Liver (tissue), 9 donors: ENCODE data around the gene ALOX15. TPM values are rescaled to one million over a fixed set of nuclear protein-coding genes. Genes with fewer than 3 reads are reported as not detected.

Experiments
- DNase-seq: peaks from one replicate; pipeline ENCODE4 v3.0.0-alpha.2; 2017; ENCODE audit warnings: low spot score
- H3K27ac ChIP-seq, 2 donors: one replicate each; pipeline ENCODE4 v1.7.0; 2013; ENCODE audit warnings: inconsistent platforms in 2 of 2, low read length in 2 of 2, control low read depth in 1 of 2, low read depth in 1 of 2, mild to moderate bottlenecking in 1 of 2
- H3K27me3 ChIP-seq, 4 donors: one replicate each; pipeline versions ENCODE4 v1.6.1 to v1.7.0; 2013; ENCODE audit warnings: low read length in 3 of 4, inconsistent platforms in 1 of 4, mild to moderate bottlenecking in 1 of 4, moderate library complexity in 1 of 4; ENCODE audit not compliant: control insufficient read depth in 4 of 4, insufficient read depth in 4 of 4
- H3K36me3 ChIP-seq, 4 donors: one replicate each; pipeline versions ENCODE4 v1.6.1 to v1.7.0; 2013; ENCODE audit warnings: low read length in 3 of 4, mild to moderate bottlenecking in 3 of 4, low read depth in 1 of 4, moderate library complexity in 1 of 4; ENCODE audit not compliant: control insufficient read depth in 4 of 4, insufficient read depth in 3 of 4
- H3K4me1 ChIP-seq, 4 donors: one replicate each; pipeline versions ENCODE4 v1.6.1 to v1.7.0; 2013; ENCODE audit warnings: low read length in 3 of 4, mild to moderate bottlenecking in 3 of 4, moderate library complexity in 1 of 4; ENCODE audit not compliant: control insufficient read depth in 4 of 4, insufficient read depth in 4 of 4
- H3K4me3 ChIP-seq, 3 donors: one replicate each; pipeline versions ENCODE4 v1.6.1 to v1.7.0; 2013; ENCODE audit warnings: low read length in 3 of 3, control low read depth in 1 of 3, low read depth in 1 of 3, mild to moderate bottlenecking in 1 of 3
- H3K9ac ChIP-seq, 2 donors: one replicate each; pipeline ENCODE4 v1.7.0; 2013; ENCODE audit warnings: low read length in 2 of 2, mild to moderate bottlenecking in 2 of 2, moderate library complexity in 2 of 2, control low read depth in 1 of 2, low read depth in 1 of 2
- H3K9me3 ChIP-seq, 4 donors: one replicate each; pipeline versions ENCODE4 v1.6.1 to v1.7.0; 2013; ENCODE audit warnings: low read length in 3 of 4; ENCODE audit not compliant: control insufficient read depth in 4 of 4
- ATF3 ChIP-seq: IDR thresholded peaks from 2 replicates; pipeline ENCODE4 v1.6.1; 2016; ENCODE audit warnings: antibody characterized with exemption
- EGR1 ChIP-seq, 2 donors: IDR thresholded peaks; 2 replicates each; pipeline ENCODE4 v1.6.1; 2016 to 2018; ENCODE audit warnings: antibody characterized with exemption in 2 of 2, low read depth in 2 of 2
- FOXA1 ChIP-seq: IDR thresholded peaks from 2 replicates; pipeline ENCODE4 v1.6.1; 2016; ENCODE audit warnings: antibody characterized with exemption
- FOXA2 ChIP-seq: IDR thresholded peaks from 2 replicates; pipeline ENCODE4 v1.6.1; 2016; ENCODE audit warnings: antibody characterized with exemption
- GABPA ChIP-seq, 2 donors: IDR thresholded peaks in 1 of 2; conservative IDR thresholded peaks in 1 of 2; 2 replicates each; pipeline ENCODE4 v1.6.1; 2016; ENCODE audit warnings: antibody characterized with exemption in 2 of 2, mild to moderate bottlenecking in 1 of 2, moderate library complexity in 1 of 2
- HNF4A ChIP-seq, 2 donors: conservative IDR thresholded peaks; 2 replicates each; pipeline ENCODE4 v1.6.1; 2016; ENCODE audit warnings: antibody characterized with exemption in 2 of 2, mild to moderate bottlenecking in 2 of 2
- HNF4G ChIP-seq: IDR thresholded peaks from 2 replicates; pipeline ENCODE4 v1.6.1; 2016; ENCODE audit warnings: antibody characterized with exemption
- JUND ChIP-seq, 2 donors: IDR thresholded peaks; 2 replicates each; pipeline ENCODE4 v1.6.1; 2016; ENCODE audit warnings: antibody characterized with exemption in 2 of 2
- NR2F2 ChIP-seq: IDR thresholded peaks from 2 replicates; pipeline ENCODE4 v1.6.1; 2016; ENCODE audit warnings: antibody characterized with exemption
- RAD21 ChIP-seq, 2 donors: IDR thresholded peaks; 2 replicates each; pipeline ENCODE4 v1.6.1; 2016; ENCODE audit warnings: antibody characterized with exemption in 2 of 2, mild to moderate bottlenecking in 2 of 2
- RXRA ChIP-seq, 2 donors: IDR thresholded peaks; 2 replicates each; pipeline ENCODE4 v1.6.1; 2017 to 2018; ENCODE audit warnings: antibody characterized with exemption in 2 of 2, mild to moderate bottlenecking in 1 of 2
- SP1 ChIP-seq: IDR thresholded peaks from 2 replicates; pipeline ENCODE4 v1.6.1; 2018; ENCODE audit warnings: antibody characterized with exemption, mild to moderate bottlenecking
- TAF1 ChIP-seq: conservative IDR thresholded peaks from 2 replicates; pipeline ENCODE4 v1.6.1; 2016; ENCODE audit warnings: antibody characterized with exemption, mild to moderate bottlenecking
- YY1 ChIP-seq: IDR thresholded peaks from 2 replicates; pipeline ENCODE4 v1.6.1; 2016; ENCODE audit warnings: antibody characterized with exemption, mild to moderate bottlenecking
- WGBS: extraction: QIAGEN DNeasy Blood & Tissue Kit; methylation state at CpG from one replicate; pipeline ENCODE4 v1.1.7; 2013; 5-methylcytosine and 5-hydroxymethylcytosine counted together
- polyA plus RNA-seq, 2 donors: library from polyadenylated mRNA; stranded (reverse) in 1 of 2; unstranded in 1 of 2; fragments of 200-250 nt in 1 of 2; fragments of >200 nt in 1 of 2; fragmentation: Nextera tagmentation in 1 of 2; extraction: Ambion mirVana in 1 of 2; gene quantifications; one replicate each; pipeline versions ENCODE4 v1.2.1 to v1.2.3, GENCODE V29; 2013 to 2015
- total RNA-seq, 2 donors: library from RNA; depleted of rRNA; stranded (reverse); fragments of >200 nt; gene quantifications; one replicate each; pipeline ENCODE4 v1.2.3, GENCODE V29; 2014
- TF ChIP-seq, protein P1 (sequence below): IDR thresholded peaks from 2 replicates; pipeline ENCODE4 v1.6.1; 2016; ENCODE audit warnings: antibody characterized with exemption, mild to moderate bottlenecking
- TF ChIP-seq, protein P2 (sequence below): IDR thresholded peaks from 2 replicates; pipeline ENCODE4 v1.6.1; 2016; ENCODE audit warnings: antibody characterized with exemption
- TF ChIP-seq, protein P3 (sequence below): fragments of 150-350 bp; IDR thresholded peaks from 2 replicates; pipeline ENCODE4 v1.5.1; 2017; ENCODE audit warnings: improper control_type of control experiment, low read depth, low read length; ENCODE audit not compliant: missing input control
- TF ChIP-seq, protein P4 (sequence below): IDR thresholded peaks from 2 replicates; pipeline ENCODE4 v1.6.1; 2016; ENCODE audit warnings: antibody characterized with exemption
- donor health status: healthy.
- donor health status: healthy.
- donor health status: healthy.
- donor health status: healthy.
- donor health status: healthy.

ALOX15 gene
- total and polyA plus RNA-seq, 4 donors, result 0.03 to 1.7 TPM; not detected in 2

DNA sequence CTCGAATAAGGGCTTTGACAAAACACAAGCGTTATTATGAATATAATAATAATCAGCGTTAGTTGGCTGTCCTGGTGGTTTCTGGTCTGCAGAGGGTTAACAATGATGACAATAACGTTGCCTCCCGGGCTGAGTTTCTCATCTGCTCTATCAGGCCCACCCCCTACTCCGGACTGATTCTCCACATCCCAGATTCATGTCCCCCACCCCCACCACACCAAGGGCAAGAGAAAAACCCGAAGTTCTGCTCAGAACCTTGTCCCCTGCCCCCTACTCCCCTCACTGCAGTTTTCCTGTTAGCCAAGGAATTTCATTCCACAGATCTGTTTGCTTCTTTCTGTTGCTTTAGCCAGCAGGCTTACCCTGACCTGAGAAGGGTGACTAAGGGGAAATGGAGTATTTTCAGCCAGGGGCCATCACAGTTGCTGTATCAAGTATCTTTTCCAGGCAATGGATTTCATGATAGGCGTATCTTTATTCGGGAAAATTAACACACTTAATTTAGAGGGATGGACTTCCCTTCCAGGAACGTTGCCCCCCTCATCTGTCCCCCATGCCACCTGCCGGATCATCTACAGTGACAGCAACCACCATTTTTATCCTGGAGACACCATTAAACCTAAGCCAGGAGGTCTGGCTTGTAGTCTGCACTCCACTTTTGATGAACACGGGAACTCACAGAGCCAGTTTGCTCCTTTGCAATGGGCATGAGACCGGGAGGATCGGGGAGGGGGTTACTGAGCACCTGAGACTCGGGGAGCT, 23.7 kb downstream of the ALOX15 start (continued):
- TF ChIP-seq, protein P1, sequence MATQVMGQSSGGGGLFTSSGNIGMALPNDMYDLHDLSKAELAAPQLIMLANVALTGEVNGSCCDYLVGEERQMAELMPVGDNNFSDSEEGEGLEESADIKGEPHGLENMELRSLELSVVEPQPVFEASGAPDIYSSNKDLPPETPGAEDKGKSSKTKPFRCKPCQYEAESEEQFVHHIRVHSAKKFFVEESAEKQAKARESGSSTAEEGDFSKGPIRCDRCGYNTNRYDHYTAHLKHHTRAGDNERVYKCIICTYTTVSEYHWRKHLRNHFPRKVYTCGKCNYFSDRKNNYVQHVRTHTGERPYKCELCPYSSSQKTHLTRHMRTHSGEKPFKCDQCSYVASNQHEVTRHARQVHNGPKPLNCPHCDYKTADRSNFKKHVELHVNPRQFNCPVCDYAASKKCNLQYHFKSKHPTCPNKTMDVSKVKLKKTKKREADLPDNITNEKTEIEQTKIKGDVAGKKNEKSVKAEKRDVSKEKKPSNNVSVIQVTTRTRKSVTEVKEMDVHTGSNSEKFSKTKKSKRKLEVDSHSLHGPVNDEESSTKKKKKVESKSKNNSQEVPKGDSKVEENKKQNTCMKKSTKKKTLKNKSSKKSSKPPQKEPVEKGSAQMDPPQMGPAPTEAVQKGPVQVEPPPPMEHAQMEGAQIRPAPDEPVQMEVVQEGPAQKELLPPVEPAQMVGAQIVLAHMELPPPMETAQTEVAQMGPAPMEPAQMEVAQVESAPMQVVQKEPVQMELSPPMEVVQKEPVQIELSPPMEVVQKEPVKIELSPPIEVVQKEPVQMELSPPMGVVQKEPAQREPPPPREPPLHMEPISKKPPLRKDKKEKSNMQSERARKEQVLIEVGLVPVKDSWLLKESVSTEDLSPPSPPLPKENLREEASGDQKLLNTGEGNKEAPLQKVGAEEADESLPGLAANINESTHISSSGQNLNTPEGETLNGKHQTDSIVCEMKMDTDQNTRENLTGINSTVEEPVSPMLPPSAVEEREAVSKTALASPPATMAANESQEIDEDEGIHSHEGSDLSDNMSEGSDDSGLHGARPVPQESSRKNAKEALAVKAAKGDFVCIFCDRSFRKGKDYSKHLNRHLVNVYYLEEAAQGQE, result no peak
- no peak for TF ChIP-seq EGR1 (IDR thresholded peaks at IDR 0.05; ENCODE audit: low read depth in 2 of 2)
- no peak for TF ChIP-seq GABPA (IDR thresholded peaks at IDR 0.05 in 1 of 2, conservative IDR thresholded peaks at IDR 0.05 in 1 of 2)
- no peak for TF ChIP-seq YY1
- TF ChIP-seq, protein P2, sequence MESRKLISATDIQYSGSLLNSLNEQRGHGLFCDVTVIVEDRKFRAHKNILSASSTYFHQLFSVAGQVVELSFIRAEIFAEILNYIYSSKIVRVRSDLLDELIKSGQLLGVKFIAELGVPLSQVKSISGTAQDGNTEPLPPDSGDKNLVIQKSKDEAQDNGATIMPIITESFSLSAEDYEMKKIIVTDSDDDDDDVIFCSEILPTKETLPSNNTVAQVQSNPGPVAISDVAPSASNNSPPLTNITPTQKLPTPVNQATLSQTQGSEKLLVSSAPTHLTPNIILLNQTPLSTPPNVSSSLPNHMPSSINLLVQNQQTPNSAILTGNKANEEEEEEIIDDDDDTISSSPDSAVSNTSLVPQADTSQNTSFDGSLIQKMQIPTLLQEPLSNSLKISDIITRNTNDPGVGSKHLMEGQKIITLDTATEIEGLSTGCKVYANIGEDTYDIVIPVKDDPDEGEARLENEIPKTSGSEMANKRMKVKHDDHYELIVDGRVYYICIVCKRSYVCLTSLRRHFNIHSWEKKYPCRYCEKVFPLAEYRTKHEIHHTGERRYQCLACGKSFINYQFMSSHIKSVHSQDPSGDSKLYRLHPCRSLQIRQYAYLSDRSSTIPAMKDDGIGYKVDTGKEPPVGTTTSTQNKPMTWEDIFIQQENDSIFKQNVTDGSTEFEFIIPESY, result no peak

DNA sequence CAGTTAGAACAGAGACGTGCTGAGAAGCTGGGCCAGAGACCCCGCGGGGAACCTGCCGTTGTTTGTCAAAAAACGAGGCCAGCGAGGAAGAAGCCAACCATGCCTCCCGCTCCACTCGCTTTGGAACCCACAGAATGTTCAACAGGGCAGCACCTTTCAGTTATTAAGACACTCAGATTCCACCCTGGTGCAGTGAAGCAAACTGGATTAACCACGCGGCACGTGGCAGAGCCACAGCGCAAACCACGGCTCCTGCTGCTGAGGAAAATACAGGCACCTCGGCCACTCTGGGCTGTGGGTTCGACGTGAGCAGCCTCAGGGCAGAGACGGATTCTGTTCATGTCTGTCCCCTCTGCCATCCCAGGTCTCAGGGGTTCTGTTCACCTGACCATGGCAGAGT, 24.4 kb downstream of the ALOX15 start:
- Histone ChIP-seq H3K4me1 (no peaks in the 10 kb centered on the region), H3K27ac (no peak overlapping the region), H3K4me3 (no peak overlapping the region), H3K9ac (no peak overlapping the region), H3K36me3 (no peaks in the 10 kb centered on the region), H3K9me3 (no peaks in the 10 kb centered on the region), H3K27me3 (no peaks in the 10 kb centered on the region)
- 86% methylated on average over 17 of the region's 17 CpGs for WGBS
- DNase-seq, result no peak
- no peak for TF ChIP-seq NR2F2
- no peak for TF ChIP-seq ATF3
- TF ChIP-seq HNF4A (conservative IDR thresholded peaks at IDR 0.05), result no peak
- no peak for TF ChIP-seq EGR1 (IDR thresholded peaks at IDR 0.05; ENCODE audit: low read depth in 2 of 2)
- no peak for TF ChIP-seq FOXA1
- TF ChIP-seq, protein P3, sequence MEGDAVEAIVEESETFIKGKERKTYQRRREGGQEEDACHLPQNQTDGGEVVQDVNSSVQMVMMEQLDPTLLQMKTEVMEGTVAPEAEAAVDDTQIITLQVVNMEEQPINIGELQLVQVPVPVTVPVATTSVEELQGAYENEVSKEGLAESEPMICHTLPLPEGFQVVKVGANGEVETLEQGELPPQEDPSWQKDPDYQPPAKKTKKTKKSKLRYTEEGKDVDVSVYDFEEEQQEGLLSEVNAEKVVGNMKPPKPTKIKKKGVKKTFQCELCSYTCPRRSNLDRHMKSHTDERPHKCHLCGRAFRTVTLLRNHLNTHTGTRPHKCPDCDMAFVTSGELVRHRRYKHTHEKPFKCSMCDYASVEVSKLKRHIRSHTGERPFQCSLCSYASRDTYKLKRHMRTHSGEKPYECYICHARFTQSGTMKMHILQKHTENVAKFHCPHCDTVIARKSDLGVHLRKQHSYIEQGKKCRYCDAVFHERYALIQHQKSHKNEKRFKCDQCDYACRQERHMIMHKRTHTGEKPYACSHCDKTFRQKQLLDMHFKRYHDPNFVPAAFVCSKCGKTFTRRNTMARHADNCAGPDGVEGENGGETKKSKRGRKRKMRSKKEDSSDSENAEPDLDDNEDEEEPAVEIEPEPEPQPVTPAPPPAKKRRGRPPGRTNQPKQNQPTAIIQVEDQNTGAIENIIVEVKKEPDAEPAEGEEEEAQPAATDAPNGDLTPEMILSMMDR, result no peak
- TF ChIP-seq, protein P2, result no peak
- no peak for TF ChIP-seq JUND (IDR thresholded peaks at IDR 0.05)
- no peak for TF ChIP-seq RAD21 (IDR thresholded peaks at IDR 0.05)
- TF ChIP-seq GABPA (IDR thresholded peaks at IDR 0.05 in 1 of 2, conservative IDR thresholded peaks at IDR 0.05 in 1 of 2), result no peak
- no peak for TF ChIP-seq HNF4G
- no peak for TF ChIP-seq SP1
- no peak for TF ChIP-seq TAF1
- TF ChIP-seq, protein P1, result no peak
- TF ChIP-seq FOXA2, result no peak
- TF ChIP-seq RXRA (IDR thresholded peaks at IDR 0.05), result no peak
- TF ChIP-seq YY1, result no peak
- TF ChIP-seq, protein P4, sequence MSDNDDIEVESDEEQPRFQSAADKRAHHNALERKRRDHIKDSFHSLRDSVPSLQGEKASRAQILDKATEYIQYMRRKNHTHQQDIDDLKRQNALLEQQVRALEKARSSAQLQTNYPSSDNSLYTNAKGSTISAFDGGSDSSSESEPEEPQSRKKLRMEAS, result no peak
